Suprapubic skin (tissue), 4 donors: ENCODE measurements around the gene HNRNPA2B1. TPM values are rescaled to one million over a fixed set of nuclear protein-coding genes. Genes with fewer than 3 reads are reported as not detected.
"Not testable (repeated sequence)": the region's sequence is repeated elsewhere in the genome, so short reads cannot be mapped to it uniquely, and the experiment has no call there.

ENCODE experiments used
- DNase-seq, 2 donors: peaks; one replicate each; pipeline ENCODE4 v3.0.0-alpha.2; 2019; ENCODE audit warnings: low spot score in 2 of 2
- H3K27ac ChIP-seq: fragments of 200-600 bp; sonication (generic); one replicate; pipeline ENCODE4 v1.5.1; 2019
- H3K27me3 ChIP-seq: fragments of 200-600 bp; sonication (generic); one replicate; pipeline ENCODE4 v1.5.1; 2019
- H3K36me3 ChIP-seq: fragments of 200-600 bp; sonication (generic); one replicate; pipeline ENCODE4 v1.5.1; 2019
- H3K4me1 ChIP-seq: fragments of 200-600 bp; sonication (generic); one replicate; pipeline ENCODE4 v1.5.1; 2019
- H3K4me3 ChIP-seq: fragments of 200-600 bp; sonication (generic); one replicate; pipeline ENCODE4 v1.5.1; 2019; ENCODE audit warnings: mild to moderate bottlenecking
- H3K9me3 ChIP-seq: fragments of 200-600 bp; sonication (generic); one replicate; pipeline ENCODE4 v1.5.1; 2019
- CTCF ChIP-seq, 2 donors: fragments of 200-600 bp in 1 of 2; fragments of 450-650 bp in 1 of 2; sonication (generic) in 1 of 2; IDR thresholded peaks; one replicate each; pipeline ENCODE4 v1.5.1; 2016 to 2019; ENCODE audit warnings: antibody characterized with exemption in 2 of 2, mild to moderate bottlenecking in 1 of 2, moderate library complexity in 1 of 2
- EP300 ChIP-seq: sonication (generic); formaldehyde crosslinking; IDR thresholded peaks from one replicate; pipeline ENCODE4 v1.6.1; 2017; ENCODE audit warnings: antibody characterized with exemption
- POLR2A ChIP-seq, 2 donors: fragments of 450-650 bp; IDR thresholded peaks; one replicate each; pipeline ENCODE4 v1.6.1; 2017; ENCODE audit warnings: antibody characterized with exemption in 2 of 2, mild to moderate bottlenecking in 2 of 2, moderate library complexity in 2 of 2
- POLR2AphosphoS5 ChIP-seq, 3 donors: sonication (generic); formaldehyde crosslinking; IDR thresholded peaks; one replicate each; pipeline ENCODE4 v1.6.1; 2017; ENCODE audit warnings: antibody characterized with exemption in 3 of 3
- WGBS: methylation state at CpG from one replicate; pipeline ENCODE4 v1.1.5; 2018; 5-methylcytosine and 5-hydroxymethylcytosine counted together
- total RNA-seq, 4 donors: library from RNA; depleted of rRNA; stranded (reverse); fragments of >200 nt; gene quantifications; one replicate each; pipeline ENCODE4 v1.1.0, GENCODE V29; 2016

Gene HNRNPA2B1
- total RNA-seq, 4 donors from 2014 or later: 88.2 to 228 (median 137) TPM

GRCh38 chr7:26175903-26176302 lies 24.6 kb downstream of the HNRNPA2B1 start:
- not testable (repeated sequence) for H3K4me1 ChIP-seq, H3K4me3 ChIP-seq, H3K9me3 ChIP-seq, DNase-seq, H3K27ac ChIP-seq, H3K27me3 ChIP-seq, H3K36me3 ChIP-seq
- 77% methylated on average over 3 of the region's 4 CpGs for WGBS

GRCh38 chr7:26172048-26172447 lies 28.5 kb downstream of the HNRNPA2B1 start:
- TF ChIP-seq POLR2AphosphoS5 (IDR thresholded peaks at IDR 0.05) (no peak), POLR2A (IDR thresholded peaks at IDR 0.05) (no peak), CTCF (IDR thresholded peaks at IDR 0.05) (no peak), EP300 (no peak)
- no peak for DNase-seq
- Histone ChIP-seq H3K27ac (no peak overlapping the region), H3K4me1 (peaks cover 3% of the 10 kb centered on the region), H3K4me3 (no peak overlapping the region), H3K27me3 (no peaks in the 10 kb centered on the region), H3K9me3 (no peaks in the 10 kb centered on the region), H3K36me3 (peaks cover 3% of the 10 kb centered on the region)
- WGBS: 100% methylated on average over 1 of the region's 1 CpG

GRCh38 chr7:26171601-26172000 lies 28.9 kb downstream of the HNRNPA2B1 start:
- no peak for DNase-seq
- no peak overlapping the region for H3K27ac ChIP-seq
- H3K4me3 ChIP-seq: no peak overlapping the region
- TF ChIP-seq CTCF (IDR thresholded peaks at IDR 0.05): no peak
- TF ChIP-seq POLR2A (IDR thresholded peaks at IDR 0.05): no peak
- TF ChIP-seq POLR2AphosphoS5 (IDR thresholded peaks at IDR 0.05): no peak
- TF ChIP-seq EP300: no peak
- H3K9me3 ChIP-seq: no peaks in the 10 kb centered on the region
- WGBS: 96% methylated on average over 2 of the region's 2 CpGs
- peaks cover 3% of the 10 kb centered on the region for H3K36me3 ChIP-seq
- H3K4me1 ChIP-seq: peaks cover 5% of the 10 kb centered on the region
- H3K27me3 ChIP-seq: no peaks in the 10 kb centered on the region

- TF ChIP-seq EP300 (no peak), POLR2AphosphoS5 (IDR thresholded peaks at IDR 0.05) (no peak), POLR2A (IDR thresholded peaks at IDR 0.05) (no peak), CTCF (IDR thresholded peaks at IDR 0.05) (no peak)
- WGBS: 100% methylated on average over 1 of the region's 1 CpG
- no peak overlapping the region for H3K27ac ChIP-seq
- H3K4me1 ChIP-seq: peaks cover 5% of the 10 kb centered on the region
- H3K36me3 ChIP-seq: peaks cover 3% of the 10 kb centered on the region
- no peak for DNase-seq
- no peaks in the 10 kb centered on the region for H3K27me3 ChIP-seq
- H3K4me3 ChIP-seq: no peak overlapping the region
- no peaks in the 10 kb centered on the region for H3K9me3 ChIP-seq
Observed at GRCh38 chr7:26170663-26171062, 29.9 kb downstream of the HNRNPA2B1 start.

- Histone ChIP-seq H3K36me3 (peaks cover 3% of the 10 kb centered on the region), H3K4me3 (no peak overlapping the region), H3K27me3 (no peaks in the 10 kb centered on the region), H3K27ac (no peak overlapping the region), H3K9me3 (no peaks in the 10 kb centered on the region), H3K4me1 (peaks cover 5% of the 10 kb centered on the region)
- no peak for TF ChIP-seq POLR2A (IDR thresholded peaks at IDR 0.05)
- TF ChIP-seq EP300: no peak
- TF ChIP-seq CTCF (IDR thresholded peaks at IDR 0.05): no peak
- TF ChIP-seq POLR2AphosphoS5 (IDR thresholded peaks at IDR 0.05): no peak
- DNase-seq: no peak
- 91% methylated on average over 1 of the region's 3 CpGs for WGBS
Observed at GRCh38 chr7:26169271-26169670, 31.3 kb downstream of the HNRNPA2B1 start.

GRCh38 chr7:26168458-26169023 lies 32.0 kb downstream of the HNRNPA2B1 start:
- TF ChIP-seq POLR2AphosphoS5 (IDR thresholded peaks at IDR 0.05) (no peak), POLR2A (IDR thresholded peaks at IDR 0.05) (no peak)
- 88% methylated on average over 6 of the region's 6 CpGs for WGBS
- DNase-seq: no peak

More at GRCh38 chr7:26168458-26169023, 32.0 kb downstream of the HNRNPA2B1 start:
- H3K4me1 ChIP-seq: peaks cover 5% of the 10 kb centered on the region
- H3K27ac ChIP-seq: no peak overlapping the region
- no peak overlapping the region for H3K4me3 ChIP-seq
- no peaks in the 10 kb centered on the region for H3K9me3 ChIP-seq
- H3K27me3 ChIP-seq: no peaks in the 10 kb centered on the region
- H3K36me3 ChIP-seq: peaks cover 3% of the 10 kb centered on the region
